Sigmoid colon (tissue), 4 donors: ENCODE measurements around the gene STARD13.

ENCODE experiments used
- EP300 ChIP-seq, 4 donors: sonication (generic); formaldehyde crosslinking; IDR thresholded peaks; one replicate each; pipeline ENCODE4 v1.6.1; 2017; ENCODE audit warnings: antibody characterized with exemption in 4 of 4
- POLR2A ChIP-seq, 2 donors: fragments of 450-650 bp; IDR thresholded peaks; one replicate each; pipeline ENCODE4 v1.6.1; 2016; ENCODE audit warnings: antibody characterized with exemption in 2 of 2, mild to moderate bottlenecking in 2 of 2, moderate library complexity in 2 of 2
- TF ChIP-seq, protein P1 (sequence below), 4 experiments: fragments of 450-650 bp in 3 of 4; fragments of 200-600 bp in 1 of 4; IDR thresholded peaks; one replicate each; pipeline ENCODE4 v1.5.1; 2016 to 2019; ENCODE audit warnings: antibody characterized with exemption in 4 of 4, mild to moderate bottlenecking in 3 of 4, moderate library complexity in 2 of 4

DNA sequence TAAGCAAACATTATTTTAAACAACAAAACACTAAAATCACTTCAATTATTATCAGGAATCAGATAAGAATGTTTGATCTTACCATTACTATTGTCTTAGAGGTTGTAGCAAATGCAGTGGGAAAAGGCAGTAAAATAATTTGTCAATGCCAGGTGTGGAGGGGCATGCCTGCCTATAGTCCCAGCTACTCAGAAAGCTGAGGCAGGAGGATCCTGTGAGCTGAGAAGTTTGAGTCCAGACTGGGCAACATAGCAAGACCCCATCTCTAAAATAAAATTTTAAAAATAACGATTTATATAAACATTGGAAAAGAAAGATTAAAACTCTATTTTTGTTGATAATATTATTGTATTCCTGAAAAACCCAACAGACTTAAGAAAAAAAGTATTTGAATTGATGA, 202.5 kb downstream of the STARD13 start:
- TF ChIP-seq, protein P1, sequence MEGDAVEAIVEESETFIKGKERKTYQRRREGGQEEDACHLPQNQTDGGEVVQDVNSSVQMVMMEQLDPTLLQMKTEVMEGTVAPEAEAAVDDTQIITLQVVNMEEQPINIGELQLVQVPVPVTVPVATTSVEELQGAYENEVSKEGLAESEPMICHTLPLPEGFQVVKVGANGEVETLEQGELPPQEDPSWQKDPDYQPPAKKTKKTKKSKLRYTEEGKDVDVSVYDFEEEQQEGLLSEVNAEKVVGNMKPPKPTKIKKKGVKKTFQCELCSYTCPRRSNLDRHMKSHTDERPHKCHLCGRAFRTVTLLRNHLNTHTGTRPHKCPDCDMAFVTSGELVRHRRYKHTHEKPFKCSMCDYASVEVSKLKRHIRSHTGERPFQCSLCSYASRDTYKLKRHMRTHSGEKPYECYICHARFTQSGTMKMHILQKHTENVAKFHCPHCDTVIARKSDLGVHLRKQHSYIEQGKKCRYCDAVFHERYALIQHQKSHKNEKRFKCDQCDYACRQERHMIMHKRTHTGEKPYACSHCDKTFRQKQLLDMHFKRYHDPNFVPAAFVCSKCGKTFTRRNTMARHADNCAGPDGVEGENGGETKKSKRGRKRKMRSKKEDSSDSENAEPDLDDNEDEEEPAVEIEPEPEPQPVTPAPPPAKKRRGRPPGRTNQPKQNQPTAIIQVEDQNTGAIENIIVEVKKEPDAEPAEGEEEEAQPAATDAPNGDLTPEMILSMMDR (IDR thresholded peaks at IDR 0.05), result no peak
- TF ChIP-seq POLR2A (IDR thresholded peaks at IDR 0.05) (no peak), EP300 (IDR thresholded peaks at IDR 0.05) (no peak)
